NB4 (cell line): ENCODE data around the gene KRT6A.

Experiments used
- MYC ChIP-seq: IDR thresholded peaks from 2 replicates; pipeline ENCODE4 v1.6.1; 2011; ENCODE audit warnings: low read depth, low read length
- POLR2A ChIP-seq: IDR thresholded peaks from 2 replicates; pipeline ENCODE4 v1.6.1; 2011; ENCODE audit warnings: mild to moderate bottlenecking; ENCODE audit not compliant: insufficient read length; ENCODE audit errors: extremely low read depth
- TF ChIP-seq, protein P1 (sequence below): IDR thresholded peaks from one replicate; pipeline ENCODE4 v1.5.1; 2012; ENCODE audit warnings: low read depth, low read length

DNA sequence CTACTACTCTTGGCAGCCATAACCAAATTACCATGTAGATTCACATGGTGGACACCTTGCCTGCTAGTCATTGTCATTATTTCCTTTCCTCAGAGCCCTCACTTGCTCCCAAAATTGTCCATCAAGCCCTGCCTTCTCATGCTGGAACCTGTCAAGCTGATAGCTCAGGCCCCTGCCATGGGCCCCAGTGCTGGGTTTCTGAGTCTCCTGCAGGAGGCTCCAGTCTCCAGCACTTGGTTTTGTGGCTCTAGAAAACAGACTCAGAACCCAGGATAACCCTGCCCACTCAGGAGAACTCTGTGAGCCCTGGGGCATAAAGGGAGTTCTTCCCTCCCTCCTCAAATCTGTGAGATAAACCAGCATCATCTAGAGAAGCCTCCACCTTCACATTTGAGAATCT lies 49.1 kb upstream of the KRT6A start:
- no peak for TF ChIP-seq POLR2A
- TF ChIP-seq, protein P1, sequence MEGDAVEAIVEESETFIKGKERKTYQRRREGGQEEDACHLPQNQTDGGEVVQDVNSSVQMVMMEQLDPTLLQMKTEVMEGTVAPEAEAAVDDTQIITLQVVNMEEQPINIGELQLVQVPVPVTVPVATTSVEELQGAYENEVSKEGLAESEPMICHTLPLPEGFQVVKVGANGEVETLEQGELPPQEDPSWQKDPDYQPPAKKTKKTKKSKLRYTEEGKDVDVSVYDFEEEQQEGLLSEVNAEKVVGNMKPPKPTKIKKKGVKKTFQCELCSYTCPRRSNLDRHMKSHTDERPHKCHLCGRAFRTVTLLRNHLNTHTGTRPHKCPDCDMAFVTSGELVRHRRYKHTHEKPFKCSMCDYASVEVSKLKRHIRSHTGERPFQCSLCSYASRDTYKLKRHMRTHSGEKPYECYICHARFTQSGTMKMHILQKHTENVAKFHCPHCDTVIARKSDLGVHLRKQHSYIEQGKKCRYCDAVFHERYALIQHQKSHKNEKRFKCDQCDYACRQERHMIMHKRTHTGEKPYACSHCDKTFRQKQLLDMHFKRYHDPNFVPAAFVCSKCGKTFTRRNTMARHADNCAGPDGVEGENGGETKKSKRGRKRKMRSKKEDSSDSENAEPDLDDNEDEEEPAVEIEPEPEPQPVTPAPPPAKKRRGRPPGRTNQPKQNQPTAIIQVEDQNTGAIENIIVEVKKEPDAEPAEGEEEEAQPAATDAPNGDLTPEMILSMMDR: no peak
- no peak for TF ChIP-seq MYC
